ENCODE measurements around the gene DHRS7. TPM values are rescaled to one million over a fixed set of nuclear protein-coding genes. Genes with fewer than 3 reads are reported as not detected.

DHRS7 gene, protein sequence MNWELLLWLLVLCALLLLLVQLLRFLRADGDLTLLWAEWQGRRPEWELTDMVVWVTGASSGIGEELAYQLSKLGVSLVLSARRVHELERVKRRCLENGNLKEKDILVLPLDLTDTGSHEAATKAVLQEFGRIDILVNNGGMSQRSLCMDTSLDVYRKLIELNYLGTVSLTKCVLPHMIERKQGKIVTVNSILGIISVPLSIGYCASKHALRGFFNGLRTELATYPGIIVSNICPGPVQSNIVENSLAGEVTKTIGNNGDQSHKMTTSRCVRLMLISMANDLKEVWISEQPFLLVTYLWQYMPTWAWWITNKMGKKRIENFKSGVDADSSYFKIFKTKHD
- total RNA-seq (10 to 100 TPM; 29.9 to 50.9 (median 38.0) TPM), polyA plus RNA-seq (100 to 1,000 TPM; 108 to 118 TPM), total RNA-seq (23.2 reads per million, percentile 54 among the genes with 10 or more reads in this experiment)

DNA sequence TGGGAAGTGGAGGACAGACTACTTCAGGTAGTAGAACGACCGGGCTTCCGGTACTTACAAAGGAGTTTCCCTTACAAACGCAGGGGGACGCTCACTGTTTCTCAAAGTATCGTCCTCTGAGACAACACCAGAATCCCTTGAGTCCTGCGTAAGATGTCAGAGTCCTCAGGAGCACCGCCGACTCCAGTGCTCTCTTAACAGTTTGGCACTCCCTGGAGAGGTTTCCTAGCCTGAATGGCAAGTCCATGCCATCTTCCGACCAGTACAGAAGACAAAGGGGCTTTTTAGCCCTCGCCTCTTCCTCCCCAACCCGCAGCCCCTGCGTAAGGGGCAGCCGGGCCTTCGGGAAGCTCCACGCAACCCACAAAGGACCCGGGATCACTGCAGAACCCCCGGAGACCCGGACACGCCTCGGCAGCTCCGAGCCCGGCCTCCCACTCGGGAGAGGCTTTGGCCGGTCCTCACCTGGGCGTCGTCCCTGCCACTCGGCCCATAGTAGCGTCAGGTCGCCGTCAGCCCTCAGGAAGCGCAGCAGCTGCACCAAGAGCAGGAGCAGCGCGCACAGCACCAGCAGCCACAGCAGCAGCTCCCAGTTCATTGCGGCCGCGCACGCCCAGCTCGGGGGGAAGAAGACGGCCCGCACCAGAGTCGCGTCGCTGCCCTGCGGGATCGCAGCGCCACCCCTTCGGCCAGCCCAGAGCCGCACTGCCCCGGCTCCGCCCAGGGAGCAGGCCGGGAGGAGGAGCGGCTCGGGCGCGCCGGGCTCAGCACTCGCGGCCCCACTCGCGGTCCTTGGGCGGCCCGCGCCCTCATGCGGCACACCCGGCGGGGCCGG, at the start of gene DHRS7:
TSS of gene DHRS7 (minus strand) at position 687 of the 835 bp plus-strand sequence. CDS start at position 598, 89 bp downstream.
- Mint-ChIP-seq H3K27ac (peak within 1 kb of the TSS; percentile 91 to 99 (median 97)), H3K9me3 (no peaks in the 10 kb centered on the region), H3K27me3 (no peaks in the 10 kb centered on the region), H3K4me1 (peaks cover 22 to 53% (median 42%) of the 10 kb centered on the region in 7 donors), H3K4me3 (peak within 1 kb of the TSS; percentile 86 to 99 (median 95)), H3K36me3 (peaks cover 0 to 9% (median 0%) of the 10 kb centered on the region in 5 donors)
- ATAC-seq (peak; percentile 85), DNase-seq (peak; percentile 47 to 75 (median 60))
- ChIA-PET POLR2A (interaction anchor here (0.7 to 4.2 kb wide), 15 partner anchors 12 to 1737 kb away, joined by 3 to 46 read pairs (median 4); partner anchors contain the start of genes PCNX4 and PPM1A), CTCF (interaction anchor here (0.6 to 2.0 kb wide), 10 partner anchors 11 to 573 kb away, joined by 3 to 12 read pairs (median 4); no protein-coding TSS in a partner anchor)
- H3K4me3 ChIP-seq (ENCODE audit: low read length) = peak within 1 kb of the TSS; percentile 85
- no peaks in the 10 kb centered on the region for H3K27me3 ChIP-seq (ENCODE audit: control insufficient read depth in 2 of 2, insufficient read depth in 2 of 2, low read length in 2 of 2)
- no peaks in the 10 kb centered on the region for H3K9me3 ChIP-seq (ENCODE audit: control insufficient read depth in 2 of 3, low read length in 3 of 3)
- H3K36me3 ChIP-seq (ENCODE audit: control insufficient read depth in 2 of 3, insufficient read depth in 3 of 3, low read length in 3 of 3) = peaks cover 0 to 5% (median 0%) of the 10 kb centered on the region in 3 experiments
- peaks cover 20 to 27% of the 10 kb centered on the region in 2 donors for H3K4me1 ChIP-seq (ENCODE audit: control insufficient read depth in 2 of 2, insufficient read depth in 2 of 2, low read length in 2 of 2)
- intact Hi-C loops (cut with micrococcal nuclease) = loop anchor here (1.0 to 10.0 kb wide), 12 partner anchors 14 to 1740 kb away; partner anchors contain the start of genes PCNX4 (in 2 of the 2), PPM1A (in 2 of the 2), DAAM1 (in 1 of the 2) and JKAMP (in 1 of the 2)
- H3K27ac ChIP-seq (ENCODE audit: low read depth, low read length) = peak within 1 kb of the TSS; percentile 90

- intact Hi-C loops (cut with micrococcal nuclease) = loop anchor here in 1 of 2 donors (1.0 kb wide), 1 partner anchor 18 kb away; no protein-coding TSS in a partner anchor
- Mint-ChIP-seq H3K36me3 (no peaks in the 10 kb centered on the region), H3K27ac (no peak overlapping the region), H3K4me1 (no peaks in the 10 kb centered on the region), H3K27me3 (peaks cover 0 to 8% (median 4%) of the 10 kb centered on the region in 5 donors), H3K9me3 (peaks cover 0 to 3% (median 0%) of the 10 kb centered on the region in 11 donors), H3K4me3 (no peak overlapping the region)
- Histone ChIP-seq H3K36me3 (ENCODE audit: control insufficient read depth in 2 of 3, insufficient read depth in 3 of 3, low read length in 3 of 3) (no peaks in the 10 kb centered on the region), H3K4me1 (ENCODE audit: control insufficient read depth in 2 of 2, insufficient read depth in 2 of 2, low read length in 2 of 2) (no peaks in the 10 kb centered on the region), H3K27ac (ENCODE audit: low read depth, low read length) (no peak overlapping the region), H3K9me3 (ENCODE audit: control insufficient read depth in 2 of 3, low read length in 3 of 3) (no peaks in the 10 kb centered on the region), H3K27me3 (ENCODE audit: control insufficient read depth in 2 of 2, insufficient read depth in 2 of 2, low read length in 2 of 2) (no peaks in the 10 kb centered on the region), H3K4me3 (ENCODE audit: low read length) (no peak overlapping the region)
- POLR2A ChIA-PET = no interaction called here
- CTCF ChIA-PET = no interaction called here
- DNase-seq (no peak), ATAC-seq (no peak)
Observed at GRCh38 chr14:60214415-60215126, 49.4 kb upstream of the DHRS7 start.

GRCh38 chr14:60214003-60214402, 48.8 kb upstream of the DHRS7 start:
- no peak overlapping the region for H3K4me3 Mint-ChIP-seq
- H3K27me3 Mint-ChIP-seq = peaks cover 0 to 13% (median 8%) of the 10 kb centered on the region in 5 donors
- no peaks in the 10 kb centered on the region for H3K36me3 ChIP-seq (ENCODE audit: control insufficient read depth in 2 of 3, insufficient read depth in 3 of 3, low read length in 3 of 3)
- H3K27ac Mint-ChIP-seq = no peak overlapping the region
- DNase-seq = no peak
- no peaks in the 10 kb centered on the region for H3K4me1 Mint-ChIP-seq
- no peaks in the 10 kb centered on the region for H3K27me3 ChIP-seq (ENCODE audit: control insufficient read depth in 2 of 2, insufficient read depth in 2 of 2, low read length in 2 of 2)
- peaks cover 0 to 3% (median 0%) of the 10 kb centered on the region in 11 donors for H3K9me3 Mint-ChIP-seq
- ATAC-seq = no peak
- POLR2A ChIA-PET = no interaction called here
- H3K36me3 Mint-ChIP-seq = no peaks in the 10 kb centered on the region
- CTCF ChIA-PET = no interaction called here
- intact Hi-C loops (cut with micrococcal nuclease) = loop anchor here in 1 of 2 donors (1.0 kb wide), 1 partner anchor 18 kb away; no protein-coding TSS in a partner anchor
- no peaks in the 10 kb centered on the region for H3K4me1 ChIP-seq (ENCODE audit: control insufficient read depth in 2 of 2, insufficient read depth in 2 of 2, low read length in 2 of 2)
- no peak overlapping the region for H3K27ac ChIP-seq (ENCODE audit: low read depth, low read length)
- H3K4me3 ChIP-seq (ENCODE audit: low read length) = no peak overlapping the region
- no peaks in the 10 kb centered on the region for H3K9me3 ChIP-seq (ENCODE audit: control insufficient read depth in 2 of 3, low read length in 3 of 3)

DNA sequence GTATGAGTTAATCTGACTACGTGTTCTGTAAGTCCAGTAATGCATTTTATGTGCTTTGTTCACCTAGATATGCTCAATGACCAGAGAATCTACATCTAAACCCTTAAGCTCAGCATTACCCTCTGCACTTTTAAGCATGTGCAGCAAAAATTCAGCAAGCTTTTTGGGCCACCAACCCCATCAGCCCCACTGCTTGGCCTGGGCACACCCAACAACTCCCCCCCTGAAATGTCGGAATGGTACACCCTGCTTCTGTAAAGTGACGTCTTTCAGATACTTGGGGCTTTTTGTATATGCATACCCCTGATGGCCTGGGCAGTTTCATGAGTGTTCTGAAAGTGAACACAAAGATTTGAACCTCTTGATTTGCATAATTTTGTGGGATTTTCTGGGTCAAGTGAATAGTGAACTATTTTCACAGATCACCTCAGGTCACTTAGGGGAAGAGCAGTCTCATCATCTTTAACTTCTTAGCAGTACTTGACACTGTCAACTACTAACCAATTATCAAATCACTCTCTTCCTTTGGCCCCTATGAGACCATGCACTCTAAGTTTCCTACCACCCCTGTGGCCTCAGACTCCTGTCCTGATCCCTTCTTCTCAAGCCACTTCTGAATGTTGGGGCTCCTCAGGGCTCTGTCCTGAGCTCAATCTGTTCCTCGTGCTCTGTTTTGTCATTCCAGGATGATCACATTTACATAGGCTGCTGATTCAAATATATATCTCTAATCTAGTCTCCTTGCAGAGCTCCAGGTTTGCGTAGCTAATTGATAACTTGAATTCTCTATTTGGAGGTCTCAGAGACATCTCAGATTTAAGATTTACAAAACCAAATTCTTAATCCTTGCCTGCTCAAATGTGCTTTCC, 47.5 kb upstream of the DHRS7 start:
- H3K27ac Mint-ChIP-seq = no peak overlapping the region
- Histone ChIP-seq H3K36me3 (ENCODE audit: control insufficient read depth in 2 of 3, insufficient read depth in 3 of 3, low read length in 3 of 3) (no peaks in the 10 kb centered on the region), H3K4me3 (ENCODE audit: low read length) (no peak overlapping the region), H3K4me1 (ENCODE audit: control insufficient read depth in 2 of 2, insufficient read depth in 2 of 2, low read length in 2 of 2) (no peaks in the 10 kb centered on the region), H3K9me3 (ENCODE audit: control insufficient read depth in 2 of 3, low read length in 3 of 3) (no peaks in the 10 kb centered on the region), H3K27me3 (ENCODE audit: control insufficient read depth in 2 of 2, insufficient read depth in 2 of 2, low read length in 2 of 2) (no peaks in the 10 kb centered on the region), H3K27ac (ENCODE audit: low read depth, low read length) (no peak overlapping the region)
- DNase-seq (no peak), ATAC-seq (no peak)
- no peaks in the 10 kb centered on the region for H3K36me3 Mint-ChIP-seq
- intact Hi-C loops (cut with micrococcal nuclease) = no loop called here
- ChIA-PET POLR2A (no interaction called here), CTCF (no interaction called here)
- no peak overlapping the region for H3K4me3 Mint-ChIP-seq
- no peaks in the 10 kb centered on the region for H3K4me1 Mint-ChIP-seq
- H3K9me3 Mint-ChIP-seq = peaks cover 0 to 3% (median 0%) of the 10 kb centered on the region in 11 donors
- H3K27me3 Mint-ChIP-seq = peaks cover 0 to 13% (median 8%) of the 10 kb centered on the region in 5 donors

DNA sequence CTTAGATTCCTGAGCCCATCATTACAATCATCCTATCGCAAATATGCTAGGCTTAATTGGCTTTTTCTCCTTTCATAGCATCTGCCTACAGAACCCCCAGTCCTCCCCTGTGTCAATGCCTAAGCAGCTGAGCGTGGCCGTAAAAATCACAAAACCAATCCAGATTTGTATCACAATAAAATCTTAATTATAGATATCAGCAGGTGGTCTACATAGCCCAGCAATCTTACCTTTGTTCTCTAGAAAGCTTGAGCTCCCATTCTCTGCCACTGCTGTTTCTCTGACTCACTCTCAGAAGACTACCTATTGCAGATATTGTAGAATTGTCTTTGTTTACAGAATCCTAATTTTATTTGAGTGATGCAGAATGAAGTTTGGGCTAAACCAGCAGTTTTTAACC, 46.0 kb upstream of the DHRS7 start:
- Histone ChIP-seq H3K4me1 (ENCODE audit: control insufficient read depth in 2 of 2, insufficient read depth in 2 of 2, low read length in 2 of 2) (no peaks in the 10 kb centered on the region), H3K9me3 (ENCODE audit: control insufficient read depth in 2 of 3, low read length in 3 of 3) (no peaks in the 10 kb centered on the region), H3K4me3 (ENCODE audit: low read length) (no peak overlapping the region), H3K36me3 (ENCODE audit: control insufficient read depth in 2 of 3, insufficient read depth in 3 of 3, low read length in 3 of 3) (no peaks in the 10 kb centered on the region), H3K27me3 (ENCODE audit: control insufficient read depth in 2 of 2, insufficient read depth in 2 of 2, low read length in 2 of 2) (no peaks in the 10 kb centered on the region), H3K27ac (ENCODE audit: low read depth, low read length) (no peak overlapping the region)
- POLR2A ChIA-PET = no interaction called here
- intact Hi-C loops (cut with micrococcal nuclease) = no loop called here
- DNase-seq = no peak
- Mint-ChIP-seq H3K4me1 (no peaks in the 10 kb centered on the region), H3K27ac (peak overlapping the region in 1 of 9 donors; percentile 13), H3K4me3 (no peak overlapping the region), H3K9me3 (peaks cover 0 to 3% (median 0%) of the 10 kb centered on the region in 11 donors), H3K27me3 (peaks cover 4 to 23% (median 14%) of the 10 kb centered on the region in 5 donors), H3K36me3 (no peaks in the 10 kb centered on the region)
- no peak for ATAC-seq
- CTCF ChIA-PET = interaction anchor here (0.5 kb wide), 1 partner anchor 37 kb away, joined by 3 read pairs; no protein-coding TSS in a partner anchor
